Uterus (tissue), 2 donors: Measurements from ENCODE around the gene ANKRD6.

Experiments used
- CTCF ChIP-seq, 4 experiments: fragments of 200-600 bp in 2 of 4; fragments of 450-650 bp in 2 of 4; sonication (generic) in 2 of 4; IDR thresholded peaks; one replicate each; pipeline ENCODE4 v1.5.1; 2016 to 2019; ENCODE audit warnings: antibody characterized with exemption in 4 of 4, mild to moderate bottlenecking in 2 of 4, moderate library complexity in 1 of 4
- POLR2A ChIP-seq, 2 donors: fragments of 450-650 bp; IDR thresholded peaks; one replicate each; pipeline ENCODE4 v1.6.1; 2016; ENCODE audit warnings: antibody characterized with exemption in 2 of 2, mild to moderate bottlenecking in 1 of 2, moderate library complexity in 1 of 2

- TF ChIP-seq CTCF (IDR thresholded peaks at IDR 0.05) (no peak), POLR2A (IDR thresholded peaks at IDR 0.05) (no peak)
Measured at GRCh38 chr6:89485320-89485719, 52.4 kb downstream of the ANKRD6 start.
